ENCODE results near the gene ABHD12. TPM values are rescaled to one million over a fixed set of nuclear protein-coding genes. Genes with fewer than 3 reads are reported as not detected.

ABHD12 gene
- total RNA-seq, 3 donors from 2014 or later (not counting 1 experiment from before 2014, with no cell fraction given), result 28.5 to 34.6 (median 34.5) TPM

GRCh38 chr20:25397821-25398220 is 7.2 kb upstream of the ABHD12 start:
- Histone ChIP-seq H3K9me3 (ENCODE audit: control insufficient read depth, insufficient read depth, low read length) (peaks cover 10% of the 10 kb centered on the region), H3K4me3 (ENCODE audit: low read length) (no peak overlapping the region), H3K4me1 (ENCODE audit: control insufficient read depth, insufficient read depth, low read length) (no peaks in the 10 kb centered on the region), H3K27ac (ENCODE audit: low read length) (no peak overlapping the region), H3K27me3 (ENCODE audit: control insufficient read depth, insufficient read depth, low read length) (no peaks in the 10 kb centered on the region), H3K36me3 (ENCODE audit: control insufficient read depth, insufficient read depth, low read length) (no peaks in the 10 kb centered on the region)
- peaks cover 3% of the 10 kb centered on the region in 2 donors for H3K9me3 Mint-ChIP-seq
- DNase-seq (no peak), ATAC-seq (no peak)
- no peak for TF ChIP-seq CTCF (IDR thresholded peaks at IDR 0.05)
- intact Hi-C loops (cut with micrococcal nuclease), result loop anchor here (2.0 to 5.0 kb wide), 2 partner anchors 86 to 149 kb away; partner anchors contain the start of gene PYGB
- no peak overlapping the region for H3K27ac Mint-ChIP-seq
- H3K36me3 Mint-ChIP-seq, result no peaks in the 10 kb centered on the region
- no peaks in the 10 kb centered on the region for H3K4me1 Mint-ChIP-seq
- 86% methylated on average over 1 of the region's 1 CpG for WGBS (ENCODE audit: insufficient coverage)
- no peak overlapping the region for H3K4me3 Mint-ChIP-seq
- peaks cover 0 to 4% of the 10 kb centered on the region in 2 donors for H3K27me3 Mint-ChIP-seq (ENCODE audit: low read depth in 2 of 2)

- Histone ChIP-seq H3K27ac (ENCODE audit: low read length) (no peak overlapping the region), H3K27me3 (ENCODE audit: control insufficient read depth, insufficient read depth, low read length) (no peaks in the 10 kb centered on the region), H3K36me3 (ENCODE audit: control insufficient read depth, insufficient read depth, low read length) (no peaks in the 10 kb centered on the region), H3K4me3 (ENCODE audit: low read length) (no peak overlapping the region), H3K9me3 (ENCODE audit: control insufficient read depth, insufficient read depth, low read length) (peaks cover 2% of the 10 kb centered on the region), H3K4me1 (ENCODE audit: control insufficient read depth, insufficient read depth, low read length) (no peaks in the 10 kb centered on the region)
- Mint-ChIP-seq H3K27ac (no peak overlapping the region), H3K27me3 (ENCODE audit: low read depth in 2 of 2) (peaks cover 0 to 4% of the 10 kb centered on the region in 2 donors), H3K36me3 (no peaks in the 10 kb centered on the region), H3K9me3 (no peaks in the 10 kb centered on the region), H3K4me3 (no peak overlapping the region), H3K4me1 (no peaks in the 10 kb centered on the region)
- intact Hi-C loops (cut with micrococcal nuclease), result loop anchor here (5.0 kb wide), 1 partner anchor 85 kb away; no protein-coding TSS in a partner anchor
- DNase-seq (no peak), ATAC-seq (no peak)
- 90% methylated on average over 6 of the region's 6 CpGs for WGBS (ENCODE audit: insufficient coverage)
- no peak for TF ChIP-seq CTCF (IDR thresholded peaks at IDR 0.05)
Measured at GRCh38 chr20:25397096-25397495, 6.5 kb upstream of the ABHD12 start.

GRCh38 chr20:25394996-25395395 is 4.4 kb upstream of the ABHD12 start:
- H3K27me3 ChIP-seq (ENCODE audit: control insufficient read depth, insufficient read depth, low read length), result no peaks in the 10 kb centered on the region
- WGBS (ENCODE audit: insufficient coverage), result 88% methylated on average over 6 of the region's 6 CpGs
- DNase-seq (no peak), ATAC-seq (no peak)
- H3K27ac ChIP-seq (ENCODE audit: low read length), result no peak overlapping the region
- Mint-ChIP-seq H3K4me1 (peaks cover 0 to 5% of the 10 kb centered on the region in 2 donors), H3K27me3 (ENCODE audit: low read depth in 2 of 2) (peaks cover 0 to 4% of the 10 kb centered on the region in 2 donors), H3K9me3 (no peaks in the 10 kb centered on the region), H3K4me3 (no peak overlapping the region), H3K36me3 (no peaks in the 10 kb centered on the region), H3K27ac (no peak overlapping the region)
- H3K4me1 ChIP-seq (ENCODE audit: control insufficient read depth, insufficient read depth, low read length), result no peaks in the 10 kb centered on the region
- H3K4me3 ChIP-seq (ENCODE audit: low read length), result no peak overlapping the region
- H3K9me3 ChIP-seq (ENCODE audit: control insufficient read depth, insufficient read depth, low read length), result no peaks in the 10 kb centered on the region
- intact Hi-C loops (cut with micrococcal nuclease), result loop anchor here (5.0 kb wide), 2 partner anchors 83 to 338 kb away; partner anchors contain the start of gene ACSS1
- H3K36me3 ChIP-seq (ENCODE audit: control insufficient read depth, insufficient read depth, low read length), result no peaks in the 10 kb centered on the region
- TF ChIP-seq CTCF (IDR thresholded peaks at IDR 0.05), result no peak

- H3K36me3 Mint-ChIP-seq, result no peaks in the 10 kb centered on the region
- DNase-seq, result no peak
- no peaks in the 10 kb centered on the region for H3K9me3 Mint-ChIP-seq
- no peak for ATAC-seq
- no peak overlapping the region for H3K4me3 ChIP-seq (ENCODE audit: low read length)
- H3K27me3 ChIP-seq (ENCODE audit: control insufficient read depth, insufficient read depth, low read length), result no peaks in the 10 kb centered on the region
- TF ChIP-seq CTCF (IDR thresholded peaks at IDR 0.05), result no peak
- H3K27ac ChIP-seq (ENCODE audit: low read length), result no peak overlapping the region
- intact Hi-C loops (cut with micrococcal nuclease), result loop anchor here (5.0 kb wide), 1 partner anchor 337 kb away; the partner anchor contains the start of gene ACSS1
- no peak overlapping the region for H3K27ac Mint-ChIP-seq
- no peaks in the 10 kb centered on the region for H3K9me3 ChIP-seq (ENCODE audit: control insufficient read depth, insufficient read depth, low read length)
- 76% methylated on average over 5 of the region's 5 CpGs for WGBS (ENCODE audit: insufficient coverage)
- H3K36me3 ChIP-seq (ENCODE audit: control insufficient read depth, insufficient read depth, low read length), result no peaks in the 10 kb centered on the region
- peaks cover 5% of the 10 kb centered on the region for H3K4me1 ChIP-seq (ENCODE audit: control insufficient read depth, insufficient read depth, low read length)
- H3K4me1 Mint-ChIP-seq, result peaks cover 4 to 9% of the 10 kb centered on the region in 2 donors
- H3K4me3 Mint-ChIP-seq, result no peak overlapping the region
- peaks cover 0 to 4% of the 10 kb centered on the region in 2 donors for H3K27me3 Mint-ChIP-seq (ENCODE audit: low read depth in 2 of 2)
Measured at GRCh38 chr20:25394276-25394675, 3.6 kb upstream of the ABHD12 start.

Measured in natural killer cell (primary cell).